RWPE2 (cell line): ENCODE results near the gene AFAP1L2.

Source experiments
- ATAC-seq: fragments of 200-7000 bp; cut with Tn5 transposase; 3 replicates; pipeline ENCODE4 v1.9.1; 2021; ENCODE audit warnings: low read depth
- DNase-seq: peaks from one replicate; pipeline ENCODE4 v3.0.0-alpha.2; 2020; ENCODE audit warnings: low spot score
- H3K27ac ChIP-seq: fragments of 450-650 bp; 2 replicates; pipeline ENCODE4 v1.5.1; 2017; ENCODE audit warnings: mild to moderate bottlenecking; ENCODE audit not compliant: poor library complexity, severe bottlenecking
- H3K27me3 ChIP-seq: fragments of 250-450 bp; sonication (Bioruptor Pico); 2 replicates; pipeline ENCODE4 v1.5.1; 2021; ENCODE audit warnings: mild to moderate bottlenecking, moderate library complexity; ENCODE audit not compliant: insufficient read depth, poor library complexity, severe bottlenecking
- H3K36me3 ChIP-seq: fragments of 250-450 bp; sonication (Bioruptor Pico); 2 replicates; pipeline ENCODE4 v1.5.1; 2020; ENCODE audit warnings: low read depth, mild to moderate bottlenecking, moderate library complexity
- H3K4me1 ChIP-seq: fragments of 250-450 bp; sonication (Bioruptor Pico); 2 replicates; pipeline ENCODE4 v1.5.1; 2021; ENCODE audit warnings: mild to moderate bottlenecking, moderate library complexity; ENCODE audit not compliant: insufficient read depth, poor library complexity, severe bottlenecking
- H3K4me3 ChIP-seq: fragments of 250-450 bp; sonication (Bioruptor Pico); 2 replicates; pipeline ENCODE4 v1.5.1; 2021; ENCODE audit warnings: mild to moderate bottlenecking, moderate library complexity; ENCODE audit not compliant: severe bottlenecking
- H3K9me3 ChIP-seq: fragments of 250-450 bp; sonication (Bioruptor Pico); 2 replicates; pipeline ENCODE4 v1.5.1; 2021; ENCODE audit warnings: mild to moderate bottlenecking, moderate library complexity; ENCODE audit not compliant: severe bottlenecking
- TF ChIP-seq, protein P1 (sequence below): fragments of 450-650 bp; IDR thresholded peaks from one replicate; pipeline ENCODE4 v1.5.1; 2017; ENCODE audit warnings: mild to moderate bottlenecking, moderate library complexity; ENCODE audit not compliant: poor library complexity, severe bottlenecking

The AFAP1L2 gene

DNA sequence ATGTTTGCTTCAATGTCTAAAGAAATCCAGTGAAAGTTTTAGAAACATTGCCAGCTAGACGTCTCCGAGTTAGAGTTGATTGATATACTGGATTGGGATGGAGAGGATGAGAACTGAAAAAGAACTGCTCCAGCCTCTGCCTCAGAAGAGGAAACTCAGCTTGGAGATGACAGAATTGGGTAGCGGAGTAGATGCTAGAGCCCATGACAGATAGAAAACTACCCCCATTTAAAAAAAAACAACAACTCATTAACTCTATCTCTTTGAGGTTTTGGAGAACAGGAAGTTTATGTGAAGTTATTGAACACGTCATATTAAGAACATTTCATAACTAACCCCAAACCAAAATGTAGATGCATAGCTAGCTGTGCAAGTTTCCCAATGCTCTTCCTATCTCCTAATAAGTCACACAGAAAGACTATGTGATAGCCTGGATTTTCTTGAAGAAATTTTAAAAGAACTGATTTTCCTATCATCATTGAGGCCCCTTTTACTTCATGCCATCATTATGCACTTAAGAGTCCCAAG is 28.3 kb upstream of the AFAP1L2 start:
- TF ChIP-seq, protein P1, sequence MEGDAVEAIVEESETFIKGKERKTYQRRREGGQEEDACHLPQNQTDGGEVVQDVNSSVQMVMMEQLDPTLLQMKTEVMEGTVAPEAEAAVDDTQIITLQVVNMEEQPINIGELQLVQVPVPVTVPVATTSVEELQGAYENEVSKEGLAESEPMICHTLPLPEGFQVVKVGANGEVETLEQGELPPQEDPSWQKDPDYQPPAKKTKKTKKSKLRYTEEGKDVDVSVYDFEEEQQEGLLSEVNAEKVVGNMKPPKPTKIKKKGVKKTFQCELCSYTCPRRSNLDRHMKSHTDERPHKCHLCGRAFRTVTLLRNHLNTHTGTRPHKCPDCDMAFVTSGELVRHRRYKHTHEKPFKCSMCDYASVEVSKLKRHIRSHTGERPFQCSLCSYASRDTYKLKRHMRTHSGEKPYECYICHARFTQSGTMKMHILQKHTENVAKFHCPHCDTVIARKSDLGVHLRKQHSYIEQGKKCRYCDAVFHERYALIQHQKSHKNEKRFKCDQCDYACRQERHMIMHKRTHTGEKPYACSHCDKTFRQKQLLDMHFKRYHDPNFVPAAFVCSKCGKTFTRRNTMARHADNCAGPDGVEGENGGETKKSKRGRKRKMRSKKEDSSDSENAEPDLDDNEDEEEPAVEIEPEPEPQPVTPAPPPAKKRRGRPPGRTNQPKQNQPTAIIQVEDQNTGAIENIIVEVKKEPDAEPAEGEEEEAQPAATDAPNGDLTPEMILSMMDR, result no peak
- Histone ChIP-seq H3K4me3 (no peak overlapping the region), H3K27me3 (no peaks in the 10 kb centered on the region), H3K9me3 (no peaks in the 10 kb centered on the region), H3K27ac (no peak overlapping the region), H3K4me1 (peaks cover 11% of the 10 kb centered on the region), H3K36me3 (no peaks in the 10 kb centered on the region)
- DNase-seq, result no peak
- no peak for ATAC-seq

DNA sequence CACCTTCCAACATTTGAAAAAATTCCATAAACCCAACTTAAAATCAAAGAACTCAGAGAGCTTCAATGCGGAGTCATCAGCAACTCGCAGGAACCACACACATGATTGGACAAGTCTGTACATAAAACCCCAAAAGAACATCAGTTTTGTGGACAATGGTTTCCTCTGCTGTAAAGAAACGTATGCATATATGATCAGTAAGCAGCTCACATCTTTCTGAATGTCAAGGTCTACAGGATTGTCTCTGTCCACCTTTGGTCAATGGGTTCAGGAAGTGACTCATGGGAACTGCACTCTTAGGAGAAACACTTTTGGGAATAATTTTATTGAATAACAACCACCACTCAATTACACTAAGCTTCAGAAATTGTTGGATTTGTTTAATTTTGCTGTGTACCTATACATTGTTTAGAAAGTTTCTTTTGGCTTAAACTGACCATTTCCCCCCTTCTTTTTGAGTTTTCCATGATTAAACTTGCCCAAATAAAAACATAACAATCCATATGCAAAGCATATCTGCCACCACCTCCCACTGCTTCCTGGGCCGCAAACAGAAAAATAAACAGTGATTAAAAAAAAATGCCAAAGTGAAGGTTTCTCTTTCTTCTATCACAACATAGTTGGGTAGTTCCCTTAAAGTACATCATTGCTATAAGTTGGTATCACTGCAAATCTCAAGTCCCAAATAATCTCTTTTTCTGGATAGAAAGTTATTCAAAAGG is 27.3 kb upstream of the AFAP1L2 start:
- Histone ChIP-seq H3K4me1 (peaks cover 11% of the 10 kb centered on the region), H3K27ac (peak overlapping the region; percentile 40), H3K27me3 (no peaks in the 10 kb centered on the region), H3K4me3 (no peak overlapping the region), H3K36me3 (no peaks in the 10 kb centered on the region), H3K9me3 (no peaks in the 10 kb centered on the region)
- ATAC-seq (peak; percentile 55), DNase-seq (no peak)
- TF ChIP-seq, protein P1, result no peak

DNA sequence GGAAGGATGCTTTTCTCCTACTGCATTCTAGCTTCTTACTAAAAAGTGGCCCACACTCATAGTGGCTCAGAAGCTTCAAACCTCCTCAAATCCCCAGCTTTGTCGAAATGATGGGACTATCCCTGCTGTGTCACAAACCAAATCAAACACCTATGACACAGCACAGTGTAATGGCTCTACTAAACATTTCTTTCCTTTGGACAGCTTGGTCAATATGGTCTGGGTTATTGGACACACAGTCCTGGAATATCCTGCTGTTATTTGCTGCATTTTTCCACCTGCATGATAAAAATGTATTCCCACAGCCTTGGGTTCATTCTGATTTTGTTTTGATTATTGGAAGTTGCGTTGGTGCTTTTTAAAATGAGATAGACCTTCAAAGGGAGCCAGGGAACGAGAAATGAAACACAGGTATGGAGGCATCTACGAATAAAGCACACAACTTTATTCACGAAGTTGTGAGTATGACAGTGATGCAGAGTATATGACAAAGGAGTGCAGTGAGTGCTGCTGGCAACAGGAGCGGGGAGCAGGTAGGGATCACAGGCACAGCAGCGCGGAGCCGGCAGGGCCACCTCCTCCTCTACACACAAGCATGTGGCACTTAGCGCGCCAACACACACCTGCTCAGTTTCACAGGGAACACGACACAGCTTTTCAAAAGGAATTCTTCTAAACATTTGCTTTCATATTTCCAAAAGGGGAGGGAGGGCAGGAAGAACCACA is 26.5 kb upstream of the AFAP1L2 start:
- Histone ChIP-seq H3K27ac (peak overlapping the region; percentile 40), H3K9me3 (no peaks in the 10 kb centered on the region), H3K36me3 (no peaks in the 10 kb centered on the region), H3K4me3 (no peak overlapping the region), H3K27me3 (no peaks in the 10 kb centered on the region), H3K4me1 (peaks cover 11% of the 10 kb centered on the region)
- 0 out of 3 replicates have a peak, but pooled peaks have one; percentile 12 for ATAC-seq
- DNase-seq, result no peak
- TF ChIP-seq, protein P1, result no peak

DNA sequence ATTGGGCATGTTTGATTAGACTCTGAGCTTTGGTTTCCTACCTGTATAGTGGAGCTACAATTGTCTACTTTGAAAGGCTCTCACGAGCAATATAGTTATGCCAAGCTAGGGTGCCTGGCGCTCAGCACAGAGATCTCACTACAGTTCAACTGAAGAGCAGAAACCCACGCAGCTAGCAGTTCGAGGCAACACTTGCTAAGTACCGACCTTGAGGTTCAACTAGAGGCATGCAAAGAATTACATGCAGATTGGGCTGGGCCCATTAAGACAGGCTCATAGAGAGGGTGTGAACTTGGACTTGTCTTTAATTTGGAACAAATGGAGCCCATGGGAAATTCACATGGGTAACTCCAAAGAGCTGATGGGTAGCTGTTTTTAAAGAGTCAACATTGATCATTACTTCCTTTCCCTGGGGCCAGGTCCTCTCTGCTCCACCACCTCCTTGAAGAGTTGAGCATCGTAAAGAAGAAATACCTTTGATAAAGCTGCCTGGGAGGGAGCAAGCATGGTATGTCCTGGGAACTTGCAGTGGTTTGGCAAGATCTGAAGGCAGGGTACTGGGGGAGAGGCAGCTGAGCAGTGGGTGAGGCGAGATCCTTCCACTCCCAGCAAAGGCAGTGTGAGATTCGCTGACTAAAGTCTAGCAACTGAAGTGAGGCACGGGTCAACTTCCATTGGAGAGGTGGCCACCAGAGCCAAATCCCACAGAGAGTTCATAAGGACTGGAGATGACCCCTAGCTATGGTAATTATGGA is 25.5 kb upstream of the AFAP1L2 start:
- Histone ChIP-seq H3K36me3 (no peaks in the 10 kb centered on the region), H3K4me1 (peaks cover 11% of the 10 kb centered on the region), H3K27me3 (no peaks in the 10 kb centered on the region), H3K9me3 (no peaks in the 10 kb centered on the region), H3K4me3 (no peak overlapping the region), H3K27ac (no peak overlapping the region)
- no peak for ATAC-seq
- no peak for DNase-seq
- TF ChIP-seq, protein P1, result no peak
